NCI-H524 treated with DMSO at 0.1 percent for 48 hours (cell line): ENCODE measurements around the gene PROK2.

Experiments used
- DNase-seq: peaks from one replicate; lab custom pipeline; 2025; lab: John Stamatoyannopoulos, UW

The PROK2 gene

GRCh38 chr3:71784914-71785531 lies at the start of gene PROK2:
Gene PROK2, minus strand, starts transcription at chr3:71785148. Its CDS starts 96 bp downstream, at chr3:71785052.
- DNase-seq: no peak

- no peak for DNase-seq
Measured at GRCh38 chr3:71831599-71831998, 46.7 kb upstream of the PROK2 start.

- DNase-seq: no peak
Measured at GRCh38 chr3:71825551-71826283, 40.8 kb upstream of the PROK2 start.

GRCh38 chr3:71821116-71821515 lies 36.2 kb upstream of the PROK2 start:
- no peak for DNase-seq

GRCh38 chr3:71817262-71817661 lies 32.3 kb upstream of the PROK2 start:
- DNase-seq: no peak

GRCh38 chr3:71816767-71817156 lies 31.8 kb upstream of the PROK2 start:
- DNase-seq: no peak

- no peak for DNase-seq
Measured at GRCh38 chr3:71815340-71816067, 30.6 kb upstream of the PROK2 start.

GRCh38 chr3:71813704-71814103 lies 28.8 kb upstream of the PROK2 start:
- DNase-seq: no peak

GRCh38 chr3:71813073-71813472 lies 28.1 kb upstream of the PROK2 start:
- DNase-seq: no peak

GRCh38 chr3:71810056-71810455 lies 25.1 kb upstream of the PROK2 start:
- no peak for DNase-seq

GRCh38 chr3:71809321-71810026 lies 24.5 kb upstream of the PROK2 start:
- DNase-seq: no peak

GRCh38 chr3:71806736-71807135 lies 21.8 kb upstream of the PROK2 start:
- no peak for DNase-seq

- DNase-seq: no peak
Measured at GRCh38 chr3:71805691-71806090, 20.7 kb upstream of the PROK2 start.

GRCh38 chr3:71805199-71805598 lies 20.3 kb upstream of the PROK2 start:
- DNase-seq: no peak

- no peak for DNase-seq
Measured at GRCh38 chr3:71803248-71803647, 18.3 kb upstream of the PROK2 start.

- no peak for DNase-seq
Measured at GRCh38 chr3:71801986-71802385, 17.0 kb upstream of the PROK2 start.

GRCh38 chr3:71800023-71800422 lies 15.1 kb upstream of the PROK2 start:
- no peak for DNase-seq

GRCh38 chr3:71797455-71797854 lies 12.5 kb upstream of the PROK2 start:
- DNase-seq: no peak

- DNase-seq: no peak
Measured at GRCh38 chr3:71796290-71796689, 11.3 kb upstream of the PROK2 start.

GRCh38 chr3:71791634-71792033 lies 6.7 kb upstream of the PROK2 start:
- no peak for DNase-seq

- DNase-seq: no peak
Measured at GRCh38 chr3:71789922-71790321, 5.0 kb upstream of the PROK2 start.

- DNase-seq: no peak
Measured at GRCh38 chr3:71787851-71788405, 3.0 kb upstream of the PROK2 start.
